Measurements from ENCODE around the gene MRPL23.

DNA sequence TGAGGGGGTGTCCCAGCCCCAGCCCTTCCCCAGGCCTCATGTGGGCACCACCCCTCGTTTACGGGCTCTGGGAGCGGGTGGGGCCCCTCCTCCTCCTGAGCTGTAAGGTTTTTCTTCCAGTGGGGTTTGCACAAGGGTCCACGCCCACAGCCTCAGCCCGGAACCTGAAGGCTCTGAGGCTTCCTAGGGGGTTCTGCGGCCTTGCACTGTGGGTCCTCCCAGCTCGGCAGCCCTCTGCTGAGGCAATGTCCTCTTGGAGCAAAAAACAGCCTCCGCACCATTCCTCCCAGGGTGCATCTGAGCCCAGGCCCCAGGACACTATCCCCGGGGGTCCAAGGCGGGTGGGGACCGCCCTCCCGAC, 36.4 kb downstream of the MRPL23 start:
- TF ChIP-seq, protein P1, sequence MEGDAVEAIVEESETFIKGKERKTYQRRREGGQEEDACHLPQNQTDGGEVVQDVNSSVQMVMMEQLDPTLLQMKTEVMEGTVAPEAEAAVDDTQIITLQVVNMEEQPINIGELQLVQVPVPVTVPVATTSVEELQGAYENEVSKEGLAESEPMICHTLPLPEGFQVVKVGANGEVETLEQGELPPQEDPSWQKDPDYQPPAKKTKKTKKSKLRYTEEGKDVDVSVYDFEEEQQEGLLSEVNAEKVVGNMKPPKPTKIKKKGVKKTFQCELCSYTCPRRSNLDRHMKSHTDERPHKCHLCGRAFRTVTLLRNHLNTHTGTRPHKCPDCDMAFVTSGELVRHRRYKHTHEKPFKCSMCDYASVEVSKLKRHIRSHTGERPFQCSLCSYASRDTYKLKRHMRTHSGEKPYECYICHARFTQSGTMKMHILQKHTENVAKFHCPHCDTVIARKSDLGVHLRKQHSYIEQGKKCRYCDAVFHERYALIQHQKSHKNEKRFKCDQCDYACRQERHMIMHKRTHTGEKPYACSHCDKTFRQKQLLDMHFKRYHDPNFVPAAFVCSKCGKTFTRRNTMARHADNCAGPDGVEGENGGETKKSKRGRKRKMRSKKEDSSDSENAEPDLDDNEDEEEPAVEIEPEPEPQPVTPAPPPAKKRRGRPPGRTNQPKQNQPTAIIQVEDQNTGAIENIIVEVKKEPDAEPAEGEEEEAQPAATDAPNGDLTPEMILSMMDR (conservative IDR thresholded peaks at IDR 0.05 in 1 of 2, IDR thresholded peaks at IDR 0.05 in 1 of 2; ENCODE audit: low read depth in 1 of 2, low read length in 2 of 2): no peak
- no peak for TF ChIP-seq EZH2 (IDR thresholded peaks at IDR 0.05; ENCODE audit: low read length, missing control alignments)
